ENCODE results near the gene PRR12. TPM values are rescaled to one million over a fixed set of nuclear protein-coding genes. Genes with fewer than 3 reads are reported as not detected.
A peak's percentile ranks its signal among the peaks of the same experiment; 100 is the strongest.

PRR12 gene
- total and polyA plus RNA-seq, 9 of the 15 experiments (the other 6 are each of a cell fraction or from before 2014, with no cell fraction given), result 0.01 to 21.1 (median 0.98) TPM

DNA sequence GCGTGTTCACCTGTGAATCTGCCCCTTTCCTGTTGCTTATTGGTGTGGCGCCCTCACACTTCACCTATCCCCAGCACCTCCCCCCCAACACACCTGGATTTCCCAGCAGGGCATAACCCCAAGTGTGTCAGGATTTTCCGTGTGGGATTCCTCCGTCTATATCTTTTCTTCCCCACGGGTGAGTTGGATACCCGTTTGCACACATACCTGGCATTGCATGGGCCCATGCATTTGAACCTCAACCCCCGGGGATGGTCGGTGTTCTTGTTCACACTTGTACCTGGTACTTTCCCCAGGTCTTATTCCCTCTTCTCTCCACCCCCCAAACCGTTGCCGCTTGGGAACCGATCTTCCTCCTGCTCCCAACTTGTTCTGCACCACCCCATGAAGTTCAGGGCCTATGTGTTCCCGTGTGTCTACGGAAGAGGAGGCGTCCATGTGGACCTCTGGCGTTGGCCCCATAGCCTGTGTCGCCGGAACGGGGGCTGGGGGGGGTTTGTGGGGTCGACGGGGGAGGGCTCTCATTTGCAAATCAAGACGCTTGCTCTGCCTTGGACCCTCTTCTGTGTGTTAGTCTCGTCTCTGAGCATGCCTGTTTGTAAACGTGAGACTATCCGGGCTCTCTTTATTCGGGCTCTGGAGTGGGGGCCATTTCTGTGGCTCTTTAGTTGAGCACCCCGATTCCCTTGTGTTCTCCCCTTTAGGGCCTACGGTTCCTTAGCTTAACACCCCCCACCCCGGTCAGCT is 1.7 kb downstream of the PRR12 start (continued):
- TF ChIP-seq KDM5B (IDR thresholded peaks at IDR 0.05; ENCODE audit: insufficient replicate concordance, low read depth, low read length) (peak; percentile 14), SREBF2 (CRISPR knock-in tag; IDR thresholded peaks at IDR 0.05) (no peak), NCOA2 (IDR thresholded peaks at IDR 0.05; ENCODE audit: partially characterized antibody in 2 of 2) (no peak), ELF1 (tag; IDR thresholded peaks at IDR 0.05) (no peak), SMAD1 (IDR thresholded peaks at IDR 0.05; ENCODE audit: low read depth, low read length, partially characterized antibody) (no peak), RAD21 (CRISPR knock-in tag; conservative IDR thresholded peaks at IDR 0.05 in 1 of 2, IDR thresholded peaks at IDR 0.05 in 1 of 2) (no peak), HDAC1 (IDR thresholded peaks at IDR 0.05) (0 out of 4 replicates have a peak, but pooled peaks of 1 of the 2 experiments have one; percentile 33), MED1 (CRISPR knock-in tag; IDR thresholded peaks at IDR 0.05; ENCODE audit: borderline replicate concordance) (no peak), SP1 (CRISPR knock-in tag; IDR thresholded peaks at IDR 0.05) (peak; percentile 55; the same call in 1 of the 2 replicates), ZEB2 (IDR thresholded peaks at IDR 0.05) (peak; percentile 32; the same call in 1 of the 2 replicates), KLF6 (CRISPR knock-in tag; IDR thresholded peaks at IDR 0.05; ENCODE audit: borderline replicate concordance) (no peak), HDAC2 (IDR thresholded peaks at IDR 0.05) (peak; percentile 9; the same call in 1 of the 2 replicates)
- TF ChIP-seq, protein P1, sequence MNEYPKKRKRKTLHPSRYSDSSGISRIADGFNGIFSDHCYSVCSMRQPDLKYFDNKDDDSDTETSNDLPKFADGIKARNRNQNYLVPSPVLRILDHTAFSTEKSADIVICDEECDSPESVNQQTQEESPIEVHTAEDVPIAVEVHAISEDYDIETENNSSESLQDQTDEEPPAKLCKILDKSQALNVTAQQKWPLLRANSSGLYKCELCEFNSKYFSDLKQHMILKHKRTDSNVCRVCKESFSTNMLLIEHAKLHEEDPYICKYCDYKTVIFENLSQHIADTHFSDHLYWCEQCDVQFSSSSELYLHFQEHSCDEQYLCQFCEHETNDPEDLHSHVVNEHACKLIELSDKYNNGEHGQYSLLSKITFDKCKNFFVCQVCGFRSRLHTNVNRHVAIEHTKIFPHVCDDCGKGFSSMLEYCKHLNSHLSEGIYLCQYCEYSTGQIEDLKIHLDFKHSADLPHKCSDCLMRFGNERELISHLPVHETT (CRISPR knock-in tag; conservative IDR thresholded peaks at IDR 0.05 in 1 of 2, IDR thresholded peaks at IDR 0.05 in 1 of 2), result no peak
- TF ChIP-seq, protein P2, sequence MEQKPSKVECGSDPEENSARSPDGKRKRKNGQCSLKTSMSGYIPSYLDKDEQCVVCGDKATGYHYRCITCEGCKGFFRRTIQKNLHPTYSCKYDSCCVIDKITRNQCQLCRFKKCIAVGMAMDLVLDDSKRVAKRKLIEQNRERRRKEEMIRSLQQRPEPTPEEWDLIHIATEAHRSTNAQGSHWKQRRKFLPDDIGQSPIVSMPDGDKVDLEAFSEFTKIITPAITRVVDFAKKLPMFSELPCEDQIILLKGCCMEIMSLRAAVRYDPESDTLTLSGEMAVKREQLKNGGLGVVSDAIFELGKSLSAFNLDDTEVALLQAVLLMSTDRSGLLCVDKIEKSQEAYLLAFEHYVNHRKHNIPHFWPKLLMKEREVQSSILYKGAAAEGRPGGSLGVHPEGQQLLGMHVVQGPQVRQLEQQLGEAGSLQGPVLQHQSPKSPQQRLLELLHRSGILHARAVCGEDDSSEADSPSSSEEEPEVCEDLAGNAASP (IDR thresholded peaks at IDR 0.05), result no peak
- TF ChIP-seq, protein P3, sequence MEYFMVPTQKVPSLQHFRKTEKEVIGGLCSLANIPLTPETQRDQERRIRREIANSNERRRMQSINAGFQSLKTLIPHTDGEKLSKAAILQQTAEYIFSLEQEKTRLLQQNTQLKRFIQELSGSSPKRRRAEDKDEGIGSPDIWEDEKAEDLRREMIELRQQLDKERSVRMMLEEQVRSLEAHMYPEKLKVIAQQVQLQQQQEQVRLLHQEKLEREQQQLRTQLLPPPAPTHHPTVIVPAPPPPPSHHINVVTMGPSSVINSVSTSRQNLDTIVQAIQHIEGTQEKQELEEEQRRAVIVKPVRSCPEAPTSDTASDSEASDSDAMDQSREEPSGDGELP (CRISPR knock-in tag; IDR thresholded peaks at IDR 0.05; ENCODE audit: borderline replicate concordance), result no peak
- TF ChIP-seq, protein P4, sequence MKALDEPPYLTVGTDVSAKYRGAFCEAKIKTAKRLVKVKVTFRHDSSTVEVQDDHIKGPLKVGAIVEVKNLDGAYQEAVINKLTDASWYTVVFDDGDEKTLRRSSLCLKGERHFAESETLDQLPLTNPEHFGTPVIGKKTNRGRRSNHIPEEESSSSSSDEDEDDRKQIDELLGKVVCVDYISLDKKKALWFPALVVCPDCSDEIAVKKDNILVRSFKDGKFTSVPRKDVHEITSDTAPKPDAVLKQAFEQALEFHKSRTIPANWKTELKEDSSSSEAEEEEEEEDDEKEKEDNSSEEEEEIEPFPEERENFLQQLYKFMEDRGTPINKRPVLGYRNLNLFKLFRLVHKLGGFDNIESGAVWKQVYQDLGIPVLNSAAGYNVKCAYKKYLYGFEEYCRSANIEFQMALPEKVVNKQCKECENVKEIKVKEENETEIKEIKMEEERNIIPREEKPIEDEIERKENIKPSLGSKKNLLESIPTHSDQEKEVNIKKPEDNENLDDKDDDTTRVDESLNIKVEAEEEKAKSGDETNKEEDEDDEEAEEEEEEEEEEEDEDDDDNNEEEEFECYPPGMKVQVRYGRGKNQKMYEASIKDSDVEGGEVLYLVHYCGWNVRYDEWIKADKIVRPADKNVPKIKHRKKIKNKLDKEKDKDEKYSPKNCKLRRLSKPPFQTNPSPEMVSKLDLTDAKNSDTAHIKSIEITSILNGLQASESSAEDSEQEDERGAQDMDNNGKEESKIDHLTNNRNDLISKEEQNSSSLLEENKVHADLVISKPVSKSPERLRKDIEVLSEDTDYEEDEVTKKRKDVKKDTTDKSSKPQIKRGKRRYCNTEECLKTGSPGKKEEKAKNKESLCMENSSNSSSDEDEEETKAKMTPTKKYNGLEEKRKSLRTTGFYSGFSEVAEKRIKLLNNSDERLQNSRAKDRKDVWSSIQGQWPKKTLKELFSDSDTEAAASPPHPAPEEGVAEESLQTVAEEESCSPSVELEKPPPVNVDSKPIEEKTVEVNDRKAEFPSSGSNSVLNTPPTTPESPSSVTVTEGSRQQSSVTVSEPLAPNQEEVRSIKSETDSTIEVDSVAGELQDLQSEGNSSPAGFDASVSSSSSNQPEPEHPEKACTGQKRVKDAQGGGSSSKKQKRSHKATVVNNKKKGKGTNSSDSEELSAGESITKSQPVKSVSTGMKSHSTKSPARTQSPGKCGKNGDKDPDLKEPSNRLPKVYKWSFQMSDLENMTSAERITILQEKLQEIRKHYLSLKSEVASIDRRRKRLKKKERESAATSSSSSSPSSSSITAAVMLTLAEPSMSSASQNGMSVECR (CRISPR knock-in tag; IDR thresholded peaks at IDR 0.05), result 0 out of 2 replicates have a peak, but pooled peaks have one; percentile 18
- TF ChIP-seq, protein P5, sequence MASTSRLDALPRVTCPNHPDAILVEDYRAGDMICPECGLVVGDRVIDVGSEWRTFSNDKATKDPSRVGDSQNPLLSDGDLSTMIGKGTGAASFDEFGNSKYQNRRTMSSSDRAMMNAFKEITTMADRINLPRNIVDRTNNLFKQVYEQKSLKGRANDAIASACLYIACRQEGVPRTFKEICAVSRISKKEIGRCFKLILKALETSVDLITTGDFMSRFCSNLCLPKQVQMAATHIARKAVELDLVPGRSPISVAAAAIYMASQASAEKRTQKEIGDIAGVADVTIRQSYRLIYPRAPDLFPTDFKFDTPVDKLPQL (IDR thresholded peaks at IDR 0.05; ENCODE audit: extremely low read depth, insufficient read length), result no peak

Measured in K562 (cell line).